Measurements from ENCODE around the gene AKT1.

The AKT1 gene

GRCh38 chr14:104784846-104785707, 10.5 kb downstream of the AKT1 start:
- no peak for DNase-seq

- no peak for DNase-seq
These were observed 11.4 kb downstream of the AKT1 start for GRCh38 chr14:104784218-104784568.

- no peak for DNase-seq
These were observed 11.9 kb downstream of the AKT1 start for GRCh38 chr14:104783484-104784217.

- no peak for DNase-seq
These were observed 12.8 kb downstream of the AKT1 start for GRCh38 chr14:104782808-104783139.

GRCh38 chr14:104782086-104782807, 13.3 kb downstream of the AKT1 start:
- no peak for DNase-seq

GRCh38 chr14:104781271-104782077, 14.1 kb downstream of the AKT1 start:
- no peak for DNase-seq

GRCh38 chr14:104780513-104781030, 15.0 kb downstream of the AKT1 start:
- no peak for DNase-seq

GRCh38 chr14:104779776-104780512, 15.6 kb downstream of the AKT1 start:
- DNase-seq, result no peak

GRCh38 chr14:104778694-104779331, 16.7 kb downstream of the AKT1 start:
- no peak for DNase-seq

GRCh38 chr14:104777808-104778249, 17.7 kb downstream of the AKT1 start:
- no peak for DNase-seq

GRCh38 chr14:104776961-104777807, 18.4 kb downstream of the AKT1 start:
- DNase-seq, result no peak

- DNase-seq, result no peak
These were observed 19.1 kb downstream of the AKT1 start for GRCh38 chr14:104776481-104776880.

- DNase-seq, result no peak
These were observed 20.5 kb downstream of the AKT1 start for GRCh38 chr14:104775073-104775489.

GRCh38 chr14:104774453-104775072, 21.0 kb downstream of the AKT1 start:
- no peak for DNase-seq

- no peak for DNase-seq
These were observed 21.8 kb downstream of the AKT1 start for GRCh38 chr14:104773505-104774452.

- DNase-seq, result no peak
These were observed 22.6 kb downstream of the AKT1 start for GRCh38 chr14:104772707-104773504.

GRCh38 chr14:104771918-104772706, 23.4 kb downstream of the AKT1 start:
- no peak for DNase-seq
